Spleen (tissue), 11 donors: ENCODE measurements around the gene ARL15. TPM values are rescaled to one million over a fixed set of nuclear protein-coding genes. Genes with fewer than 3 reads are reported as not detected.
A peak's percentile ranks its signal among the peaks of the same experiment; 100 is the strongest.

Experiments used
- DNase-seq: peaks from one replicate; pipeline ENCODE4 v3.0.0-alpha.2; 2020
- H3K27ac ChIP-seq, 8 donors: fragments of 200-600 bp; sonication (generic) in 7 of 8; 1 replicate in 4 of 8; 2 replicates in 4 of 8; pipeline versions ENCODE4 v1.5.0 to v1.8.0; 2016 to 2021; ENCODE audit warnings: inconsistent platforms in 4 of 8, mild to moderate bottlenecking in 4 of 8, moderate library complexity in 1 of 8
- H3K27me3 ChIP-seq, 7 donors: fragments of 200-600 bp; sonication (generic) in 6 of 7; replicated peaks in 1 of 7; 1 replicate in 4 of 7; 2 replicates in 3 of 7; pipeline versions ENCODE4 v1.5.0 to v1.8.0; 2016 to 2021; ENCODE audit warnings: inconsistent platforms in 3 of 7, mild to moderate bottlenecking in 1 of 7
- H3K36me3 ChIP-seq, 6 donors: fragments of 200-600 bp; sonication (generic) in 5 of 6; 1 replicate in 4 of 6; 2 replicates in 2 of 6; pipeline versions ENCODE4 v1.5.0 to v1.8.0; 2016 to 2021; ENCODE audit warnings: inconsistent platforms in 2 of 6
- H3K4me1 ChIP-seq, 6 donors: fragments of 200-600 bp; sonication (generic) in 5 of 6; 1 replicate in 3 of 6; 2 replicates in 3 of 6; pipeline versions ENCODE4 v1.5.0 to v1.8.0; 2016 to 2021; ENCODE audit warnings: inconsistent platforms in 3 of 6
- H3K4me3 ChIP-seq, 8 donors: fragments of 200-600 bp; sonication (generic) in 7 of 8; 1 replicate in 4 of 8; 2 replicates in 4 of 8; pipeline versions ENCODE4 v1.5.0 to v1.8.0; 2016 to 2021; ENCODE audit warnings: inconsistent platforms in 4 of 8, mild to moderate bottlenecking in 4 of 8, moderate library complexity in 2 of 8
- H3K9me3 ChIP-seq, 8 donors: fragments of 200-600 bp; sonication (generic) in 7 of 8; 1 replicate in 4 of 8; 2 replicates in 4 of 8; pipeline versions ENCODE4 v1.5.0 to v1.8.0; 2016 to 2021; ENCODE audit warnings: inconsistent platforms in 4 of 8
- POLR2A ChIP-seq, 3 donors: fragments of 450-650 bp; IDR thresholded peaks; one replicate each; pipeline ENCODE4 v1.5.1; 2017; ENCODE audit warnings: antibody characterized with exemption in 3 of 3, mild to moderate bottlenecking in 1 of 3
- POLR2AphosphoS5 ChIP-seq, 3 donors: sonication (generic); formaldehyde crosslinking; IDR thresholded peaks; one replicate each; pipeline ENCODE4 v1.5.1; 2017; ENCODE audit warnings: antibody characterized with exemption in 3 of 3
- WGBS, 5 donors: extraction: QIAGEN DNeasy Blood & Tissue Kit in 3 of 5; methylation state at CpG; one replicate each; pipeline versions ENCODE4 v1.1.5 to v1.1.7; 2013 to 2018; 5-methylcytosine and 5-hydroxymethylcytosine counted together
- intact Hi-C: fragments of 100-400 bp; cut with DNase I; formaldehyde crosslinking; loops from one replicate; pipeline ENCODE4 v1.15.0; 2023; ENCODE audit warnings: low total_unique reads
- polyA plus RNA-seq, 3 donors: library from polyadenylated mRNA; stranded (reverse); fragments of 200-250 nt; gene quantifications; one replicate each; pipeline ENCODE4 v1.2.1, GENCODE V29; 2013
- total RNA-seq, 7 donors: library from RNA; depleted of rRNA in 3 of 7; stranded (reverse); fragments of >200 nt in 3 of 7; fragmentation: NEBNext Ultra II Directional in 4 of 7; extraction: Animal tissue kit (Norgen Biotek cat#: 25700) in 4 of 7; gene quantifications; one replicate each; pipeline versions ENCODE4 v1.1.0 to v1.2.1, GENCODE V29; 2016 to 2021
- TF ChIP-seq, protein P1 (sequence below), 11 experiments: fragments of 200-600 bp in 7 of 11; fragments of 450-650 bp in 4 of 11; sonication (generic) in 4 of 11; IDR thresholded peaks in 8 of 11; conservative IDR thresholded peaks in 3 of 11; 1 replicate in 7 of 11; 2 replicates in 4 of 11; pipeline versions ENCODE4 v1.4.0 to v1.8.0; 2016 to 2021; ENCODE audit warnings: antibody characterized with exemption in 11 of 11, inconsistent platforms in 4 of 11, mild to moderate bottlenecking in 1 of 11
- donor health status: healthy with polysubstance abuse.
- donor health status: DM: no; HTN: no; CAD: no; lungs with moderate emphysema.
- donor health status: DM: no; HTN: no; CAD: no.
- donor health status: Bipolar disorder and iron deficiency.
- donor health status: healthy.
- donor health status: DM: no; HTN: no; CAD: no.
- donor health status: DM: yes; HTN: yes; CAD: no.

The ARL15 gene
- total and polyA plus RNA-seq, 10 donors, result 6.3 to 70.2 (median 37.1) TPM

DNA sequence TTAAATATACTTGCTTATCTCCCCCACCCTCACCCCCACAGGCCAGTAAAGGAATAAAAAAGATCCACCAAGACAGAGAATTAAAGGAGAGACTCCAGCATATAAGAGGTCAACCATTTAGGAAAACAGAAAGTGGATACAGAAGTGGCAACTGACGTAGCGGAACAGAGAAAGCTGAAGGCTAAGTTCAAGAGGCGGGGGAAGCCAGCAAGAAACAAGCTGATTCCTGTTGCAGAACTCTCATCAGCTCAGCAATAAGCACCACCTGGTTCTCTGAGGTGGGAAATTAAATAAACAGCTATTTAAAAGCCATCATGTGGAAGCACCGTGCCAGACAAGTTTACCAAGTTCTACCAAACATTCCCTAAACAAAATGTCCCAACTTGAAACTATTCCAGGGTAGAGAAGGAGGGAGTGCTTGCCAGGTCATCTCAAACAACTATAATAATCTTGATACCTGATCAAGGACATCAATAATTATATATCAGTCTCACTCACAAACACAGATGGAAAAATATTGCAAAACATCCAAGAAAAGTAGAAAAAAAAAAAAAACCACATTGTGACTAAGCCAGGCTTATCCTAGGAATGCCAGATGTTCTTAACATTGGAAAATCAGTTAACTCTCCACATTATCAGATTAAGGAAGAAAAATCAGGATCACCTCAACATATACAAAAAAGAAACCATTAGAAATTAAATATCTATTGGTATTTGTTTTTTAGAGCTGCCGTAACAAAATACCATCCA lies 7.3 kb upstream of the ARL15 start:
- Histone ChIP-seq H3K4me1 (peaks cover 0 to 5% (median 0%) of the 10 kb centered on the region in 6 donors), H3K27me3 (no peaks in the 10 kb centered on the region), H3K9me3 (no peaks in the 10 kb centered on the region), H3K36me3 (no peaks in the 10 kb centered on the region), H3K27ac (peak overlapping the region in 2 of 8 donors; percentile 27 to 52), H3K4me3 (no peak overlapping the region)
- 71 to 79% (median 73%) methylated on average over 5 of the region's 5 CpGs for WGBS, 5 donors
- DNase-seq, result no peak
- TF ChIP-seq, protein P1, sequence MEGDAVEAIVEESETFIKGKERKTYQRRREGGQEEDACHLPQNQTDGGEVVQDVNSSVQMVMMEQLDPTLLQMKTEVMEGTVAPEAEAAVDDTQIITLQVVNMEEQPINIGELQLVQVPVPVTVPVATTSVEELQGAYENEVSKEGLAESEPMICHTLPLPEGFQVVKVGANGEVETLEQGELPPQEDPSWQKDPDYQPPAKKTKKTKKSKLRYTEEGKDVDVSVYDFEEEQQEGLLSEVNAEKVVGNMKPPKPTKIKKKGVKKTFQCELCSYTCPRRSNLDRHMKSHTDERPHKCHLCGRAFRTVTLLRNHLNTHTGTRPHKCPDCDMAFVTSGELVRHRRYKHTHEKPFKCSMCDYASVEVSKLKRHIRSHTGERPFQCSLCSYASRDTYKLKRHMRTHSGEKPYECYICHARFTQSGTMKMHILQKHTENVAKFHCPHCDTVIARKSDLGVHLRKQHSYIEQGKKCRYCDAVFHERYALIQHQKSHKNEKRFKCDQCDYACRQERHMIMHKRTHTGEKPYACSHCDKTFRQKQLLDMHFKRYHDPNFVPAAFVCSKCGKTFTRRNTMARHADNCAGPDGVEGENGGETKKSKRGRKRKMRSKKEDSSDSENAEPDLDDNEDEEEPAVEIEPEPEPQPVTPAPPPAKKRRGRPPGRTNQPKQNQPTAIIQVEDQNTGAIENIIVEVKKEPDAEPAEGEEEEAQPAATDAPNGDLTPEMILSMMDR (IDR thresholded peaks at IDR 0.05 in 8 of 11, conservative IDR thresholded peaks at IDR 0.05 in 3 of 11), result no peak
- TF ChIP-seq POLR2A (IDR thresholded peaks at IDR 0.05), result no peak
- TF ChIP-seq POLR2AphosphoS5 (IDR thresholded peaks at IDR 0.05), result no peak
- intact Hi-C loops, result loop anchor here (10.0 kb wide), 1 partner anchor 97 kb away; no protein-coding TSS in a partner anchor

DNA sequence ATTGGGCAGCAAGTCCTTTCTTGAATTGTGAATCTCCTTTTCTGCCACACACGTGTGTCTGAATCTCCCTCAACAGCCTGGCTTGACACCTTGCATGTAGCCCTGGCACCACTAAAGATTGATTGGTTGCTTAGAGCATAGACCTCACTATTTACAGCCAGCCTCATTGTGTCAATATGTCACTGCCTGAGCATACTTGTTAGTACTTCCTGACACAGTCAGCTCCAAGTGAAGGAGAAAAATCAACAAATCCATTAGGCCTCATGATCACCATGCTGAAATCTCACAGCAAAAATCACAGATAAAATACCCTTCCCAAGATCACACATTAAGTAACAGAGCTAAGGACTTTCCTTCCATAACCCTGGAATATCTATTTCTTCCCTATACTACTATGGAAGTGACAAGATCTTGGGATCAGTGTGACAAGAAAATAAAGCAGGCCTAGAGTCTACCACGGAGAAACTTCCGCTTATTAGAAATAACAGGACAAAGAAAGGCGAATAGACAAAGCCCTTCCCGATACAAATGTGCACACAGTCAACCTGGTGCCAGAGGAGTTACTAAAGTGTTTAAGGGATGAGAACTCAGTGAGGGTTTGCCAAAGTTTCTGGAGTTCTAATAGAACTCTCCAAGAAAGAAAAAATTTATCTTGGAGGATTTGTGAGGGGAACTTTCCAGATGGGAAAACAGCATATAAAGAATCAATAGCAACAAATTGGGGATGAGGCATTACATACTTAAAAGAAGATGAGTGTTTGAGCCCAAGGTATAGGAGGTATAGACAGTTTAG lies 5.6 kb upstream of the ARL15 start:
- H3K27ac ChIP-seq, result no peak overlapping the region
- no peaks in the 10 kb centered on the region for H3K9me3 ChIP-seq
- no peaks in the 10 kb centered on the region for H3K36me3 ChIP-seq
- peaks cover 0 to 21% (median 10%) of the 10 kb centered on the region in 6 donors for H3K4me1 ChIP-seq
- intact Hi-C loops, result loop anchor here (10.0 kb wide), 1 partner anchor 99 kb away; no protein-coding TSS in a partner anchor
- 89 to 95% (median 94%) methylated on average over 5 of the region's 5 CpGs for WGBS, 5 donors
- TF ChIP-seq POLR2AphosphoS5 (IDR thresholded peaks at IDR 0.05) (no peak), POLR2A (IDR thresholded peaks at IDR 0.05) (no peak)
- TF ChIP-seq, protein P1 (IDR thresholded peaks at IDR 0.05 in 8 of 11, conservative IDR thresholded peaks at IDR 0.05 in 3 of 11), result no peak
- no peaks in the 10 kb centered on the region for H3K27me3 ChIP-seq
- no peak overlapping the region for H3K4me3 ChIP-seq
- DNase-seq, result no peak

DNA sequence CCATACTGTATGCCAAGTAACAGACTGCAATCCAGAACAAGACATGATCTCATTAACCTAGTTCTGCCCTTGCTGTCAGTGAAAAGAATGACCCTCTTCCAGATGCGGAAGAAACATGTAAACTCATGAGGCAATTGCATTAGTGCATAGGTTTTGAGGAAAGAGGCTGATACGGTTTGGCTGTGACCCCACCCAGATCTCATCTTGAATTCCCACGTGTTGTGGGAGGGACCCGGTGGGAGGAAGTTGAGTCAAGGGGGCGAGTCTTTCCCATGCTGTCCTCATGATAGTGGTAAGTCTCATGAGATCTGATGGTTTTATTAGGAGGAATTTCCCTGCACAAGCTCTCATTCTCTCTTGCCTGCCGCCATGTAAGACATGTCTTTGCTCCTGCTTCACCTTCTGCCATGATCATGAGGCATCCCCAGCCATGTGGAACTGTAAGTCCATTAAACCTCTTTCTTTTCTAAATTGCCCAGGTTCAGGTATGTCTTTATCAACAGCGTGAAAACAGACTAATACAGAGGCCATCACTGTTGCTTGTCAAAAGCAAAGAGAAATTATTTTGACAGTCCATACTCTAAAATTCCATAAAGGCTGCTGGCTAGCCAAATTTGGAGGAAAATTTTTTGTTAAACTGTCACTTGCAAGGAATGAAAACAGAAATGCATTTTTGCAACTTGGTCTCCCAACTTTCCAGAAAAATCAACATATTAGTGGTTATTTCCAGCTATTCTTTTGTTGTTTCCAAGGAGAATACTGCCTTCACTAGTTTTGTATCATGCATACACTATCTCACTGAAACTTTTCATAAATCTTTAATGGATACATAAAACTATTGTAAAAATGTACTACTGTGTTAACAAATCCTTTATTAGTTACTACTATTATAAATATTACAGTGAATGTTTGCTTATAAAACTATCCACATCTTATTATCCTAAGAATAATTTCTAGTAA lies 3.2 kb upstream of the ARL15 start:
- no peaks in the 10 kb centered on the region for H3K9me3 ChIP-seq
- WGBS, 5 donors, result 56 to 84% (median 68%) methylated on average over 6 to 7 of the region's 7 CpGs
- no peaks in the 10 kb centered on the region for H3K27me3 ChIP-seq
- no peak for TF ChIP-seq POLR2A (IDR thresholded peaks at IDR 0.05)
- TF ChIP-seq, protein P1 (IDR thresholded peaks at IDR 0.05 in 8 of 11, conservative IDR thresholded peaks at IDR 0.05 in 3 of 11), result no peak
- peaks cover 0 to 33% (median 20%) of the 10 kb centered on the region in 6 donors for H3K4me1 ChIP-seq
- intact Hi-C loops, result loop anchor here (10.0 kb wide), 1 partner anchor 101 kb away; no protein-coding TSS in a partner anchor
- H3K27ac ChIP-seq, result no peak overlapping the region
- H3K36me3 ChIP-seq, result no peaks in the 10 kb centered on the region
- no peak overlapping the region for H3K4me3 ChIP-seq
- DNase-seq, result no peak
